RPMI8226 (cell line): ENCODE measurements around the gene OR10T2.
"Not testable (repeated sequence)": the region's sequence is repeated elsewhere in the genome, so short reads cannot be mapped to it uniquely, and the experiment has no call there.

Source experiments
- DNase-seq: peaks from one replicate; pipeline ENCODE4 v3.0.0-alpha.2; 2015

The OR10T2 gene, protein sequence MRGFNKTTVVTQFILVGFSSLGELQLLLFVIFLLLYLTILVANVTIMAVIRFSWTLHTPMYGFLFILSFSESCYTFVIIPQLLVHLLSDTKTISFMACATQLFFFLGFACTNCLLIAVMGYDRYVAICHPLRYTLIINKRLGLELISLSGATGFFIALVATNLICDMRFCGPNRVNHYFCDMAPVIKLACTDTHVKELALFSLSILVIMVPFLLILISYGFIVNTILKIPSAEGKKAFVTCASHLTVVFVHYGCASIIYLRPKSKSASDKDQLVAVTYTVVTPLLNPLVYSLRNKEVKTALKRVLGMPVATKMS

DNA sequence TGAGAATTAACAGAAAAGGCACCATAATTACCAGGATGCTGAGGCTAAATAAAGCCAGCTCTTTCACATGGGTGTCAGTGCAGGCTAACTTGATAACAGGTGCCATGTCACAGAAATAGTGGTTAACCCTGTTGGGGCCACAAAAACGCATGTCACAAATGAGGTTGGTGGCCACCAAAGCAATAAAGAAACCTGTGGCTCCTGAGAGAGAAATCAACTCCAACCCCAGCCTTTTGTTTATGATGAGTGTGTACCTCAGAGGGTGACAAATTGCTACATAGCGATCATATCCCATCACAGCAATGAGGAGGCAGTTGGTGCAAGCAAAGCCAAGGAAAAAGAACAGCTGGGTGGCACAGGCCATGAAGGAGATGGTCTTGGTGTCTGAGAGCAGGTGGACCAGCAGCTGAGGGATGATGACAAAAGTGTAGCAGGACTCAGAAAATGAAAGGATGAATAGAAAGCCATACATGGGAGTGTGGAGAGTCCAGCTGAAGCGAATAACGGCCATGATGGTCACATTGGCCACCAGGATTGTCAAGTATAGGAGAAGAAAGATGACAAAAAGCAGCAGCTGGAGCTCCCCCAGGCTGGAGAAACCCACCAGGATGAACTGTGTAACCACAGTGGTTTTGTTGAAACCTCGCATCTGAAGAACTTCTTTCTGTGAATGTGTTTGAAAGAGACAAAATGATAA lies at the start of gene OR10T2:
Gene OR10T2, minus strand, starts transcription at position 649 of the 697 bp plus-strand sequence. Its CDS starts 0 bp downstream, at position 649.
- no peak for DNase-seq

DNA sequence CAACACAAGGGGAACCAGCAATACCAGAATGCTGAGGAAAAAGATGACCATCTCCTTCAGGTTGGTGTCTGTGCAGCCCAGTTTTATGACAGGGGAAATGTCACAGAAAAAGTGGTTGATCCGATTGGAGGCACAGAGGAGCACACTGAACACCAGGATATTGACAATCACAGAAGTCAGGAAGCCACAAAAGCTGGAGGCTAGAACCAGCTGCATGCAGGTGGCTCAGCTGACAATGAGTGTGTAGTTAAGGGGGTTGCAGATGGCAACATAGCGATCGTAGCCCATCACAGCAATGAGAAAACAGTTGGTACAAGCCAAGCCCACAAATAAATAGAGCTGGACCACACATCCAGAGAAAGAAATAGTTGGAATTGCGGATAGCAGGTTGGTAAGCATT lies 46.1 kb upstream of the OR10T2 start:
- no peak for DNase-seq

GRCh38 chr1:158434741-158435140 lies 35.5 kb upstream of the OR10T2 start:
- no peak for DNase-seq

DNA sequence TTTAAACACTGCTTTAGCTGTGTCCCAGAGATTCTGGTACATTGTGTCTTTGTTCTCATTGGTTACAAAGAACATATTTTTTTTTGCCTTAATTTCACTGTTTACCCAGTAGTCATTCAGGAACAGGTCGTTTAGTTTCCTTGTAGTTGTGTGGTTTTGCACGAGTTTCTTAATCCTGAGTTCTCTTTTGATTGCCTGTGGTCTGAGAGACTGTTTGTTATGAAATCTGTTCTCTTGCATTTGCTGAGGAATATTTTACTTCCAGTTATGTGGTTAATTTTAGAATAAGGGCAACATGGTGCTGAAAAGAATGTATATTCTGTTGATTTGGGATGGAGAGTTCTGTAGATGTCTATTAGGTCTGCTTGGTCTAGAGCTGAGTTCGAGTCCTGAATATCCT lies 30.9 kb upstream of the OR10T2 start:
- DNase-seq = not testable (repeated sequence)

DNA sequence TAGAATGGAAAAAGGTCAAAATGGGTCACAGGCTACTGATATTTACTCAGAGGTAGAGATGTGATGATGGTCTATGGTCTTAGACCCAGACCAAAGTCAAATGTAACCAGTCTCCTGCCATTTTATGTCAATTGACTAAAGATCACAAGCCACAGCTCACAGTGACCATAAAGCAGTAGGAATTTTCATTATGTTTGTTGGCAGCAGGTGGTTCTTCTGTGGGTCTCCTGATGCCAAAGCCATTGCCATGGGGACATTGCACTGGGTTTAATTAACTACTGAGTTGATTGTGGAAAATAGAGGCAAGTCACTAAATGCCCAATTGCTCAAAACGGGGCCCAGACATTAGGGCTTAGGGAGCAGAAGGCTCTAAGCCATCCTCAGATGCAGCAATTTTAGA lies 26.9 kb upstream of the OR10T2 start, which contains the start of gene OR10K2:
Gene OR10K2, minus strand, starts transcription at position 101 of the 400 bp plus-strand sequence. CDS start 5,371 bp downstream, outside the sequence.
- DNase-seq = no peak

DNA sequence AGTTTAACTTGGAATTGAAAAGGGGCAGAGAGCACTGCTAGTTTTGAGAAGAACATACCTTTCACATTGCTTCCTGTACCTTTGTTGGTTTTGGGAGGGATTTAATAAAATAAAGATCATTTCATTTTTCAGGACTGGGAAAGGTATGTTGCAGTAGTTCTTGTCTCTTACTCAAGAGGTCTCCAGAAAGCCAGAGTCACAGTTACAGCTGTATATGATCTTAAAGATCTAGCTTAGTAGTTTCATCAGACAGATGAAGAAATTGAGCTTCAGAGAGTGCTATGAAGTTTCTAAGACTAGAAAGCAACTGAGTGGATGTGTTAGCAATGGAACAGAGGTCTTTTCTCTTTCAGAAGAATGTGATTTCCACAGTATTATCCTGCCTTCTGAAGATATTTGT lies 25.8 kb upstream of the OR10T2 start:
- no peak for DNase-seq

- DNase-seq = no peak
Observed at GRCh38 chr1:158422212-158422611, 22.9 kb upstream of the OR10T2 start.

DNA sequence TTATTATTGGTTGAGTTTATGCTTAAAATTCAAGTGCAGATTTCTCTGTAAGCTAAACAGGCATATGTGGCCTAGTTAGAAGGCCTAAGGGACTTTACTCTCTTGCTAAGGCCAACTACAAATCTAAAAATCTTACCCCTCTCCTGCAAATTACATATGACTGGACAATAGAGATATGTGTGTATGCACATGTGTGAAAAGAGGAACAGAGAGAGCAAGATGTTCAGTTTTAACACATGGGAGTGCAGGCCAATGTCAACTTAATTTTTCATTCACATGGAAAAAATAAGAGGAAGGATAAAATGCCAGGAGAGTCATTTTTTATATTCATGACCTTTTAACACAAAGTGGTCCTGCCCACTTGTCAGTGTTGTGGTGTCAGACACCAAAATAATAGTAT lies 18.3 kb upstream of the OR10T2 start:
- DNase-seq = no peak

GRCh38 chr1:158414651-158415345 lies 15.5 kb upstream of the OR10T2 start:
- no peak for DNase-seq

DNA sequence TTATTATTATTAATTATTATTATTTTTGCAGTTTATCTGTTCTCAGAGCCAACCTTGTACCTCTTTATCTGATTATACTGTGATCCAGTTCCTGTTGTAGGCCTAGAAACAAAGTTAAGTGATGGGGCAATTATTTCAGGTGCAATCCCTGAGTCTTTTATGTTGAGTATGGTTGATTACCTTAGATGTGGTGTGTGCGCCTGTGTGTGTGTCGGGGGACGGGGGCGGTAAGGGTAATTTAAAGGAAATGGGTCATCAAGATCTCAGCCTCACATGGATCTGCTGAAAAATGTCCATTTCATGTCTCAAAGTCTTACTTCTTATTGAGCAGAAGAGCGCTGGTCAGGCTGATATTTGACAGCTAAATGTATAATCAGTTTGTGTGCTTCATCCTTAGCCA lies 7.8 kb upstream of the OR10T2 start:
- no peak for DNase-seq

- no peak for DNase-seq
Observed at GRCh38 chr1:158400871-158401270, 1.6 kb upstream of the OR10T2 start.

GRCh38 chr1:158396646-158397045 lies 2.6 kb downstream of the OR10T2 start:
- no peak for DNase-seq

- DNase-seq = no peak
Observed at GRCh38 chr1:158393476-158393875, 5.8 kb downstream of the OR10T2 start.

GRCh38 chr1:158391099-158391498 lies 8.2 kb downstream of the OR10T2 start:
- DNase-seq = no peak

GRCh38 chr1:158390331-158390730 lies 8.9 kb downstream of the OR10T2 start:
- DNase-seq = no peak

DNA sequence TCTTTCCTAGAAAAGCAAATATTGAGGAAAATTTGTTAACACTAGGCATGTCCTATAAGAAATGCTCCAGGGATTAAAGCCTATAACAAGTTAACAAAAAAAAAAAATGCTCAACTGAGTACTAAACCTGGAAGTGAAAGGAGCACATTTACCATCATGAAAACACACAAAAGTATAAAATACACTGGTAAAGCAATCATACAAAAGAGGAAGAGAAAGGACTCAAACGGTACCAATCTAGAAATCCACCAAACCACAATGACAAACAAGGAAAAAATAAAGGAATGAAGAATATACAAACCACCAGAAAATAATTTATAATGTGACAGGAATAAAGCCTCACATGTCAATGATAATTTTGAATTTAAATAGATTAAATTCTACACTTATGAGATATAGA lies 24.4 kb downstream of the OR10T2 start:
- DNase-seq = no peak

DNA sequence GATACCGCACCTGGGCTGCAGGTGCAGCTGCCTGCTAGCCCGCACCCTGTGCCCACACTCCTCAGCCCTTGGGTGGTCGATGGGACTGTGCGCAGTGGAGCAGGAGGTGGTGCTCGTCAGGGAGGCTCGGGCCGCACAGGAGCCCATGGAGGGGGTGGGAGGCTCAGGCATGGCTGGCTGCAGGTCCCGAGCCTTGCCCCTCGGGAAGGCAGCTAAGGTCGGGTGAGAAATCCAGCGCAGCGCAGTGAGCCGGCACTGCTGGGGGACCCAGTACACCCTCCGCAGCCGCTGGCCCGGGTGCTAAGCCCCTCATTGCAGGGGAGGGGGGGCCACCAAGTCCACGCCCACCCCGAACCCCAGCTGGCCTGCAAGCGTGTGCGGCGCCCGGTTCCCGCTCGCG lies 25.2 kb downstream of the OR10T2 start:
- DNase-seq = not testable (repeated sequence)

DNA sequence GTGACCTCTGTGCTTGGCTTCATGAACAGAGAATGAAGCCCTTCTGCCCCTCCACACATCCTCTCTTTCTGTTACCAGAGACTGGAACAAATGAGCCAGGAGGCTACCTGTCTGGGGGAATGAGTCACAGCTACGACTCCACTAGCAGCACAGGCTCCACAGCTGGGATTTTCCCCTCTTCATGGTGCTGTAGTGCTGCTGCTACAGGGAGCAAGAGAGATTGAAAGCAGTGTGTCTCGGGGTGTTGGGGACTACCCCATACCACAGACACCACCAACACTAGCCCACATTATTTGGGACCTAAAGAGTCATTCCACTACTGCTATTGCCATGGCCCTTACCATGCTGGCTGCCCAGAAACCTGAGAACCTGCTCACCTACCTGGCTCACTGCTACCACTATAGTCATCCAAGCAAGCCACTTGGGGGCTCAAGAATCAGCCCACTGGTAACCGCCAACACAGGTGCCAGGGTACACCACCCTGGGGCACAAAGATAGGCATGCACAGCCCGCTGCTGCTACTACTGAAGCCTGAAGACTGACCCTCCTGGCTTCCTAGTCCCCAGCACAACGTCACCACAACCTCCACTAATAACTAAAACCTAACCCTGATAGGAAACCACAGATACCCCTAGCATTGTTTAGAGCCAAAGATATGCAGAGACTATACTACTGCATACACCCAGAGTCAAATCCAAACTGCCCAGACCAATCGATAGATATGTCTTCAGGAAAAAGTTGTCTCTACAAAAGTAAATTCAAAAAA lies 27.9 kb downstream of the OR10T2 start:
- DNase-seq = no peak

- no peak for DNase-seq
Observed at GRCh38 chr1:158366783-158367182, 32.5 kb downstream of the OR10T2 start.

DNA sequence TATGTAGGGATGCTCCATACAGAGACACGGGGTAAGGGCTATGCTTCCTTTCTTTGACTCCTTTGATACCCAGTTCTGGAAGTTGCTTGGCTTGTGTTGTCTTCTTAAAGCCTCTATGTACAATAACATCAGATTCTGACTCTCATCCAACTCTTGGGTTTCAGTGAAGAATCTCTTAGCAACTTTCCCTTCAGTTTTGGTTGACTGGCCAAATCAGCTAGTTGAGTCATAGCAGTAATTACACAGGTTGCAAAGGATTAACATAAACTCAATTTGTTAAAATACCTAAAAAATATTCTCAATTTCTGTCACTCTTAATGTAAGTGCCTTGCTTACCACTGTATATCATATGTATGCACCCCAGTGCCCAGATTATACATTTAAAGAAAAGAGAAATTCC lies 36.3 kb downstream of the OR10T2 start:
- DNase-seq = no peak

- DNase-seq = no peak
Observed at GRCh38 chr1:158362482-158362881, 36.8 kb downstream of the OR10T2 start.

DNA sequence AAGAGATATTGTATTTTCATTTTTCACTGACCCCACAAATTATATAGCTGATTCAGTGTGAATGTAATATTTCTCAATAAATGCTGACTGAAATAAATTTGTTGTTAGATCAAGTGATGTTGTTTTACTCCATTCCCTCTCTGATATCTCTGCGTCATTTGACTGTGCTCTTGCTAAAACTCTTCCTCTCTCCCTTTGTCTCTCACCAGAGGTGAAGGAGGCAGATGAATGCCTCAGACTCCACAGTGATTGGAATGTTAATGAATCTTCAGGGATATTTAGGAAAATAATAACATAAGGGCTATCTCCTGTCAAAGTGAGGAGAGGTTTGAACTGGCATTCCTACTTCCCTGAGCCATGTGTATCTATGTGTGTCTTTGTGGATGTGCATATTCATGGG lies 41.8 kb downstream of the OR10T2 start:
- DNase-seq = no peak

- no peak for DNase-seq
Observed at GRCh38 chr1:158356616-158357015, 42.6 kb downstream of the OR10T2 start.
